OCI-LY3 (cell line): ENCODE measurements around the gene UGT2B28.
"Not testable (repeated sequence)": the region's sequence is repeated elsewhere in the genome, so short reads cannot be mapped to it uniquely, and the experiment has no call there.

ENCODE experiments used
- CTCF ChIP-seq: fragments of 200-600, 300-600 bp; sonication (generic); IDR thresholded peaks from 2 replicates; pipeline ENCODE4 v1.5.1; 2014; ENCODE audit warnings: antibody characterized with exemption, low read length, low read depth
- EZH2phosphoT487 ChIP-seq: fragments of 200-600 bp; shearing (Covaris generic); IDR thresholded peaks from 2 replicates; pipeline ENCODE4 v1.6.1; 2018; ENCODE audit warnings: antibody characterized with exemption, mixed run types, low read depth

DNA sequence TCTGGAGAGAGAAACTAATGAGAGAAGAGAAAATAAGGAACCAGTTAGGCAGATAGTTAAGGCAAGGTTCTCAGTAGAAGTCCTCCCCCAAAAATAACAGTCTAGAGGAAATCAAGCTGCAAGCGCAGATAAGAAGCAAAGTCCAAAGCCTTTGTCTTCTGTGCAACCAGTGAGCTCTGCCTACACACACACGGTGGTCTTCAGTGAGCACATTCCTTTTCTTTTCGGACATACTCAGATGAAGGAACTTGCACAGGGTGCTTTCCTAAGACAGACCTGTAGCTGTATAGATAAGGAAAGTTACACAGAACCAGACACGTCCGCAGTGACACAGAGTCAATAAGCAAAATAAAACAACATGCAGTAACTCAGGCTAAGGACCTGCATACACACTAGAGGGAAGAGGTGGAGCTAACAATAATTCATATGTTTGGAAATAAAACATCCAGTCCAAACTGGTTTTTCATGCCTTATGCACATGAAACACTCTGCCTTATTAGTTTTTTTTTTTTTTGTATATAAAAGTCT, 29.3 kb downstream of the UGT2B28 start:
- not testable (repeated sequence) for TF ChIP-seq CTCF, EZH2phosphoT487
